IMR-90 (cell line): ENCODE results near the gene CCDC134. TPM values are rescaled to one million over a fixed set of nuclear protein-coding genes. Genes with fewer than 3 reads are reported as not detected.

ENCODE experiments used
- ATAC-seq: fragments of 200-7000 bp; cut with Tn5 transposase; 2 replicates; pipeline ENCODE4 v1.9.1; 2020; ENCODE audit warnings: low read depth, mild to moderate bottlenecking, moderate library complexity
- BruUV-seq: library from RNA; stranded (reverse); fragments of 400-500 nt; replicated peaks from 2 replicates; lab custom pipeline; 2021; lab: Mats Ljungman, UMichigan
- CTCF ChIA-PET: fragments of 300-600 bp; formaldehyde crosslinking; extraction: SDS; loops from one replicate; lab custom pipeline; 2021; ENCODE audit warnings: antibody characterized with exemption; lab: Yijun Ruan, JAX
- POLR2A ChIA-PET: fragments of 300-600 bp; sonication (Branson Sonifier 250); formaldehyde crosslinking; loops from one replicate; lab custom pipeline; 2022; ENCODE audit warnings: antibody characterized with exemption; ENCODE audit not compliant: unreplicated experiment; lab: Charles Lee
- DNase-seq: peaks from one replicate; pipeline ENCODE4 v3.0.0; 2013
- H2AFZ ChIP-seq: replicated peaks from 2 replicates; pipeline ENCODE3; 2013; ENCODE audit warnings: low read length, mild to moderate bottlenecking; ENCODE audit not compliant: poor library complexity
- H2AK5ac ChIP-seq: 2 replicates; pipeline ENCODE4 v1.6.1; 2013; ENCODE audit warnings: low read depth, low read length, inconsistent platforms
- H2AK9ac ChIP-seq: replicated peaks from 2 replicates; pipeline ENCODE3; 2013; ENCODE audit warnings: mild to moderate bottlenecking, low read depth, low read length, moderate library complexity; ENCODE audit not compliant: poor library complexity
- H2BK120ac ChIP-seq: 2 replicates; pipeline ENCODE4 v1.6.1; 2013; ENCODE audit warnings: low read depth, low read length, inconsistent platforms
- H2BK15ac ChIP-seq: 3 replicates; pipeline ENCODE4 v1.6.1; 2013; ENCODE audit warnings: low read depth, low read length, inconsistent platforms
- H2BK20ac ChIP-seq: 2 replicates; pipeline ENCODE4 v1.6.1; 2013; ENCODE audit warnings: low read depth, mild to moderate bottlenecking, inconsistent platforms, low read length, moderate library complexity
- H2BK5ac ChIP-seq: 2 replicates; pipeline ENCODE4 v1.6.1; 2013; ENCODE audit warnings: mild to moderate bottlenecking, low read depth, low read length, inconsistent platforms; ENCODE audit not compliant: poor library complexity, severe bottlenecking
- H3K14ac ChIP-seq: replicated peaks from 2 replicates; pipeline ENCODE4 v1.6.1; 2013; ENCODE audit warnings: low read depth, low read length, inconsistent platforms
- H3K18ac ChIP-seq: 2 replicates; pipeline ENCODE4 v1.6.1; 2013; ENCODE audit warnings: low read depth, low read length, control low read depth
- H3K23ac ChIP-seq: 2 replicates; pipeline ENCODE4 v1.6.1; 2013; ENCODE audit warnings: low read depth, low read length, inconsistent platforms
- H3K27ac ChIP-seq: 2 replicates; pipeline ENCODE4 v1.5.1; 2013; ENCODE audit warnings: mild to moderate bottlenecking, control low read depth, low read length; ENCODE audit not compliant: insufficient read depth
- H3K27me3 ChIP-seq: 2 replicates; pipeline ENCODE4 v1.6.1; 2013; ENCODE audit warnings: low read length; ENCODE audit not compliant: control insufficient read depth, insufficient read depth
- H3K36me3 ChIP-seq: 2 replicates; pipeline ENCODE4 v1.6.1; 2013; ENCODE audit warnings: low read length, mixed read lengths; ENCODE audit not compliant: control insufficient read depth, insufficient read depth
- H3K4ac ChIP-seq: 2 replicates; pipeline ENCODE4 v1.6.1; 2013; ENCODE audit warnings: low read depth, low read length, inconsistent platforms
- H3K4me1 ChIP-seq: 2 replicates; pipeline ENCODE4 v1.6.1; 2013; ENCODE audit warnings: low read length, mixed read lengths; ENCODE audit not compliant: control insufficient read depth, insufficient read depth
- H3K4me2 ChIP-seq: 2 replicates; pipeline ENCODE4 v1.6.1; 2013; ENCODE audit warnings: low read depth, mild to moderate bottlenecking, control low read depth, low read length, moderate library complexity
- H3K4me3 ChIP-seq: 2 replicates; pipeline ENCODE4 v1.5.1; 2013; ENCODE audit warnings: low read depth, mild to moderate bottlenecking, control low read depth, low read length, moderate library complexity; ENCODE audit not compliant: insufficient read depth
- H3K56ac ChIP-seq: 2 replicates; pipeline ENCODE4 v1.6.1; 2013; ENCODE audit warnings: low read length, inconsistent platforms; ENCODE audit not compliant: insufficient read depth; ENCODE audit errors: extremely low read depth
- H3K79me1 ChIP-seq, 2 experiments: 2 replicates each; pipeline ENCODE4 v1.6.1; 2013; ENCODE audit warnings: low read length in 2 of 2, inconsistent platforms in 1 of 2, low read depth in 1 of 2
- H3K9ac ChIP-seq: 2 replicates; pipeline ENCODE4 v1.6.1; 2013; ENCODE audit warnings: low read depth, low read length, control low read depth
- H3K9me1 ChIP-seq: 2 replicates; pipeline ENCODE4 v1.6.1; 2013; ENCODE audit warnings: low read length, inconsistent platforms; ENCODE audit not compliant: insufficient read depth
- H3K9me3 ChIP-seq: 2 replicates; pipeline ENCODE4 v1.6.1; 2013; ENCODE audit warnings: low read length; ENCODE audit not compliant: control insufficient read depth, insufficient read depth
- H4K20me1 ChIP-seq: 2 replicates; pipeline ENCODE4 v1.6.1; 2013; ENCODE audit warnings: low read length, inconsistent platforms; ENCODE audit not compliant: insufficient read depth
- H4K5ac ChIP-seq: 2 replicates; pipeline ENCODE4 v1.6.1; 2013; ENCODE audit warnings: mild to moderate bottlenecking, low read depth, low read length, control low read depth
- H4K8ac ChIP-seq, 2 experiments: 2 replicates each; pipeline ENCODE4 v1.6.1; 2013; ENCODE audit warnings: low read depth in 2 of 2, low read length in 2 of 2, control low read depth in 1 of 2, inconsistent platforms in 1 of 2
- H4K91ac ChIP-seq: 2 replicates; pipeline ENCODE4 v1.6.1; 2013; ENCODE audit warnings: low read depth, low read length, inconsistent platforms; ENCODE audit not compliant: insufficient read depth
- CEBPB ChIP-seq: IDR thresholded peaks from 2 replicates; pipeline ENCODE4 v1.6.1; 2012; ENCODE audit warnings: low read depth, low read length, improper control_type of control experiment
- CTCF ChIP-seq: conservative IDR thresholded peaks from 2 replicates; pipeline ENCODE4 v1.5.1; 2012; ENCODE audit warnings: mild to moderate bottlenecking, low read depth, low read length, improper control_type of control experiment
- ELK1 ChIP-seq: fragments of 150-350 bp; IDR thresholded peaks from 2 replicates; pipeline ENCODE4 v1.6.1; 2016; ENCODE audit warnings: low read depth, mild to moderate bottlenecking, low read length, moderate library complexity, borderline replicate concordance
- RFX5 ChIP-seq: IDR thresholded peaks from 2 replicates; pipeline ENCODE4 v1.8.0; 2012; ENCODE audit warnings: low read depth, mild to moderate bottlenecking, low read length, moderate library complexity
- SMC3 ChIP-seq: fragments of 150-350 bp; IDR thresholded peaks from 2 replicates; pipeline ENCODE4 v1.6.1; 2016; ENCODE audit warnings: low read depth, mild to moderate bottlenecking, antibody characterized with exemption, low read length, moderate library complexity
- WGBS, 2 experiments: methylation state at CpG; one replicate each; pipeline versions ENCODE4 v1.1.5 to v1.1.7; 2013; ENCODE audit warnings: missing lambda C conversion rate in 2 of 2; ENCODE audit not compliant: insufficient read length in 1 of 2; ENCODE audit errors: extremely low coverage in 2 of 2; 5-methylcytosine and 5-hydroxymethylcytosine counted together
- dilution Hi-C: fragments of 300-500 bp; cut with HindIII; formaldehyde crosslinking; loops from one replicate; pipeline ENCODE4 v1.14.3; 2018; ENCODE audit warnings: low sequenced_read_pairs; ENCODE audit not compliant: unreplicated experiment
- in situ Hi-C: fragments of 300-500 bp; cut with MboI; formaldehyde crosslinking; loops from 3 replicates; pipeline ENCODE4 v1.14.3; 2019; ENCODE audit warnings: low sequenced_read_pairs, inconsistent platforms, mixed read lengths
- intact Hi-C: fragments of 100-400 bp; cut with micrococcal nuclease; formaldehyde crosslinking; loops from 2 replicates; pipeline ENCODE4 v1.10.0; 2022
- polyA plus RNA-seq, 3 experiments: library from polyadenylated mRNA; depleted of rRNA; stranded (reverse); fragments of >200 nt; gene quantifications; 2 replicates each; pipeline ENCODE4 v1.2.3, GENCODE V29; 2012; ENCODE audit warnings: low replicate concordance in 1 of 3
- total RNA-seq: library from RNA; depleted of rRNA; stranded (reverse); fragments of >200 nt; gene quantifications from 2 replicates; pipeline ENCODE4 v1.2.3, GENCODE V29; 2012

Gene CCDC134
- total and polyA plus RNA-seq, 2 of the 4 experiments (the other 2 are of a cell fraction): 5.1 to 7.0 TPM

DNA sequence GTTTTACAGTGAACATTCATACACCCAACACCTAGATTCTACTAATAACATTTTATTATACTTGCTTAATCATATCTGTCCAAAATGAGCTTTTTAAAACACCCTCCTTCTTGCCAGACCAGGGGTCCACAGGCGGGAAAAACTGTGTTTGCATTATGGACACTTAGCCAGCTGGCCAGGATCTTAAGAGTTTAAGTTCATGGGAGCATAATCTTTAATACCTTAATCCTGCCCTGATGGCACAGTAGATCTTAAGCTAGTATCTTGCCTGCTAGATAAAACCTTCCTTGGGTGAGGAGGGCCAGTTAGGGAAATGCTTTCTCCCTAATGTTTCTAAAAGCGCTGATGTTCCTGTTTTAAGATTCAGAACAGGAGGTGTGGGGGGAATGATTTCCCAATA, 13.1 kb upstream of the CCDC134 start:
- H4K91ac ChIP-seq: no peak overlapping the region
- in situ Hi-C loops: no loop called here
- H3K9me3 ChIP-seq: no peaks in the 10 kb centered on the region
- no peak overlapping the region for H2BK5ac ChIP-seq
- ATAC-seq (no peak), DNase-seq (no peak)
- no TSS peak for BruUV-seq
- no peak overlapping the region for H4K5ac ChIP-seq
- no peak overlapping the region for H3K9ac ChIP-seq
- no peaks in the 10 kb centered on the region for H4K20me1 ChIP-seq
- H3K4me2 ChIP-seq: no peak overlapping the region
- H3K4me1 ChIP-seq: no peaks in the 10 kb centered on the region
- dilution Hi-C loops: no loop called here
- no CpG with 5 or more reads among the region's 2 CpGs for WGBS, 2 experiments
- no peak overlapping the region for H3K4ac ChIP-seq
- TF ChIP-seq CTCF: no peak
- no peak for TF ChIP-seq RFX5
- TF ChIP-seq SMC3: no peak
- no peak for TF ChIP-seq ELK1
- no peak for TF ChIP-seq CEBPB
- no peak overlapping the region for H3K18ac ChIP-seq
- H3K14ac ChIP-seq: no peak overlapping the region
- peaks cover 17% of the 10 kb centered on the region for H3K27me3 ChIP-seq
- no peaks in the 10 kb centered on the region for H3K36me3 ChIP-seq
- H2AK5ac ChIP-seq: no peak overlapping the region
- ChIA-PET POLR2A (no interaction called here), CTCF (no interaction called here)
- H3K23ac ChIP-seq: no peak overlapping the region
- no peak overlapping the region for H4K8ac ChIP-seq
- H3K4me3 ChIP-seq: no peak overlapping the region
- no peaks in the 10 kb centered on the region for H3K79me1 ChIP-seq
- H3K56ac ChIP-seq: no peak overlapping the region
- H2AFZ ChIP-seq: no peak overlapping the region
- H2AK9ac ChIP-seq: no peak overlapping the region
- no peak overlapping the region for H2BK20ac ChIP-seq
- no peak overlapping the region for H2BK15ac ChIP-seq
- no peaks in the 10 kb centered on the region for H3K9me1 ChIP-seq
- no peak overlapping the region for H3K27ac ChIP-seq
- intact Hi-C loops: no loop called here
- no peak overlapping the region for H2BK120ac ChIP-seq
